Ishikawa (cell line): ENCODE data around the gene MYO5B.

Experiments used
- CREB1 ChIP-seq: IDR thresholded peaks from 2 replicates; pipeline ENCODE4 v1.6.1; 2012; ENCODE audit warnings: low read depth
- EP300 ChIP-seq: IDR thresholded peaks from 2 replicates; pipeline ENCODE4 v1.6.1; 2012; ENCODE audit warnings: borderline replicate concordance
- RAD21 ChIP-seq: IDR thresholded peaks from 2 replicates; pipeline ENCODE4 v1.6.1; 2012; ENCODE audit warnings: low read depth
- TF ChIP-seq, protein P1 (sequence below): IDR thresholded peaks from 2 replicates; pipeline ENCODE4 v1.6.1; 2012

GRCh38 chr18:49999128-49999527, 195.8 kb downstream of the MYO5B start:
- TF ChIP-seq RAD21: no peak
- TF ChIP-seq, protein P1, sequence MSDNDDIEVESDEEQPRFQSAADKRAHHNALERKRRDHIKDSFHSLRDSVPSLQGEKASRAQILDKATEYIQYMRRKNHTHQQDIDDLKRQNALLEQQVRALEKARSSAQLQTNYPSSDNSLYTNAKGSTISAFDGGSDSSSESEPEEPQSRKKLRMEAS: no peak
- TF ChIP-seq CREB1: no peak
- TF ChIP-seq EP300: no peak
